ENCODE results near the gene SVBP.

DNA sequence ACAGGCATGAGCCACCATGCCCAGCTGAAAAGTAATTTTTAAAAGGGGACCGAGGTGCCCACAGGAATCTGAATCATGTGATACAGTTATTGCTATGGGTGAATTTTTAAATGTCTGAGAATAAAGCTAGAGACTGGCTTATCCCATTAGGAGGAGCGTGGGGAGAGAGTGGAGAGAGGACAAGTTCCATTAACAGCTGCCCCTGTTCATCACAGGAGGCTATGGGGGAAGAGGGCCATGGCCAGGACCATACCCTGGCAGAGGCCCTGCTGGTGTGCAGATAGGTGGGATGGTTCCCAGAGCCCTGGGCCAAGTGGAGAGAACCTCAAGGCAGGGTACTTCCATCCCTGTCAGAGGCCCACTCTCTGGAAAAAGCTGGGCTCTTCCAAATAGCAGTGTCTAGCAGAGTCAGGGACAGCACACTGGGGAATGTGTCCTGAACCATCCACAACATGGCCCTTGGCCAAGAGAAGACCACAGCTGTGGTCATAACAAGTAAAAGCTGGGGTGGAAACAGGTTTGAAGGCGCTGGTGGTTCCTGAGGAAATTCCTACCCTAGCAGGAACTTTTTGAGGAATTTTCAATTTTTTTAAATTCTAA, 15.5 kb upstream of the SVBP start:
- TF ChIP-seq EZH2 (IDR thresholded peaks at IDR 0.05; ENCODE audit: insufficient read depth, poor library complexity, severe bottlenecking) (no peak), EZH2phosphoT487 (IDR thresholded peaks at IDR 0.05; ENCODE audit: insufficient read depth, low read depth) (no peak)
